ENCODE data around the gene TMEM107. TPM values are rescaled to one million over a fixed set of nuclear protein-coding genes. Genes with fewer than 3 reads are reported as not detected.

The TMEM107 gene
- total and polyA plus RNA-seq, 10 of the 15 experiments (the other 5 are each of a cell fraction or from before 2014, with no cell fraction given), result 7.9 to 38.7 (median 22.9) TPM

DNA sequence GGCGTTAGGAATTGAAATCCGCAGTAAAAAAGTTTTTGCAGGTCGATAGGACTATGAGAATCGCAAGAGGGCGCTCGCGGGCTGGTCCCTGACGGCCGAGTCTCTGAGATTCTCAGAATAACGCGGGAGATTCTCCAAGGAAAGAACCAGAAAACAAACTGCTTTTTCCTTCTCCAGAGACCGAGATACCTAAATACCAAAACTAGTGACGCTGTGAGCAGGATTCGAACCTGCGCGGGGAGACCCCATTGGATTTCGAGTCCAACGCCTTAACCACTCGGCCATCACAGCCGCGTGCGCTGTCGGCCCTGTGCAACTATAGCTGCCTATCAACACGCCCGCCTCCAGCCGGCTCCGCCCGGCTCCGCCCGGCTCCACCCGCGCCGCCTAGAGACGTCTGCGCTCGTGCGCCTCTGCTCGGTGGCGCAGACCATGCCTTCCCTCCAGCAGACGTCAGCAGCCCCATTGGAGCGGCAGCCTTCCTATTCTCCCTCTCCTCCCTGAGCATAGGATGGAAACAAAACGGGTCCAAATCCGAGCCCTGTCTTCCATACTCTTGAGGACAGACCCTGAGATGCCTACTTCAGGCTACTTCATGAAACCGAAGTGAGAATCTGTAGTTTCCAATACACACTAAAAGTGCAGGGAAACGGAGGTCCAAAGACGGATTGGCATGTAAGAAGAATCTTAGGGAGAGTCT, 37.4 kb downstream of the TMEM107 start (continued):
- TF ChIP-seq TBL1XR1 (IDR thresholded peaks at IDR 0.05; ENCODE audit: low read depth, low read length) (peak; percentile 75; the same call in 1 of the 2 replicates), PAX8 (IDR thresholded peaks at IDR 0.05) (no peak), ZBTB40 (IDR thresholded peaks at IDR 0.05; ENCODE audit: borderline replicate concordance) (peak; percentile 62; the same call in 1 of the 2 replicates), SMARCA5 (IDR thresholded peaks at IDR 0.05) (no peak; the same call in none of the 2 replicates), GABPA (IDR thresholded peaks at IDR 0.05; ENCODE audit: low read depth) (0 out of 2 replicates have a peak, but pooled peaks have one; percentile 50), MEF2B (IDR thresholded peaks at IDR 0.05; ENCODE audit: partially characterized antibody, poor library complexity, severe bottlenecking) (peak; percentile 61), ZNF217 (IDR thresholded peaks at IDR 0.05) (peak; percentile 84), RELB (IDR thresholded peaks at IDR 0.05; ENCODE audit: low read depth) (peak; percentile 69; the same call in 1 of the 2 replicates), E2F8 (IDR thresholded peaks at IDR 0.05; ENCODE audit: low read depth, partially characterized antibody) (peak; percentile 87), EP300 (IDR thresholded peaks at IDR 0.05; ENCODE audit: borderline replicate concordance in 1 of 2, control insufficient read depth in 1 of 2, low read depth in 2 of 2, low read length in 2 of 2) (0 out of 4 replicates have a peak, but pooled peaks of 1 of the 2 experiments have one; percentile 4), E2F4 (IDR thresholded peaks at IDR 0.05; ENCODE audit: low read depth, low read length) (peak; percentile 72; the same call in 1 of the 2 replicates), PML (IDR thresholded peaks at IDR 0.05; ENCODE audit: low read length) (peak; percentile 70), MTA3 (IDR thresholded peaks at IDR 0.05; ENCODE audit: borderline replicate concordance, low read length) (peak; percentile 72; the same call in 1 of the 2 replicates), ASH2L (IDR thresholded peaks at IDR 0.05; ENCODE audit: borderline replicate concordance, low read depth) (no peak), ETV6 (conservative IDR thresholded peaks at IDR 0.05 in 1 of 2, IDR thresholded peaks at IDR 0.05 in 1 of 2; ENCODE audit: borderline replicate concordance in 1 of 2, low read depth in 1 of 2) (0 out of 4 replicates have a peak, but pooled peaks of 1 of the 2 experiments have one; percentile 41)
- TF ChIP-seq, protein P1, sequence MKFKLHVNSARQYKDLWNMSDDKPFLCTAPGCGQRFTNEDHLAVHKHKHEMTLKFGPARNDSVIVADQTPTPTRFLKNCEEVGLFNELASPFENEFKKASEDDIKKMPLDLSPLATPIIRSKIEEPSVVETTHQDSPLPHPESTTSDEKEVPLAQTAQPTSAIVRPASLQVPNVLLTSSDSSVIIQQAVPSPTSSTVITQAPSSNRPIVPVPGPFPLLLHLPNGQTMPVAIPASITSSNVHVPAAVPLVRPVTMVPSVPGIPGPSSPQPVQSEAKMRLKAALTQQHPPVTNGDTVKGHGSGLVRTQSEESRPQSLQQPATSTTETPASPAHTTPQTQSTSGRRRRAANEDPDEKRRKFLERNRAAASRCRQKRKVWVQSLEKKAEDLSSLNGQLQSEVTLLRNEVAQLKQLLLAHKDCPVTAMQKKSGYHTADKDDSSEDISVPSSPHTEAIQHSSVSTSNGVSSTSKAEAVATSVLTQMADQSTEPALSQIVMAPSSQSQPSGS (IDR thresholded peaks at IDR 0.05; ENCODE audit: low read length), result peak; percentile 29
